HG02973 (cell line): ENCODE measurements around the gene CCDC188.
"Not testable (repeated sequence)": the region's sequence is repeated elsewhere in the genome, so short reads cannot be mapped to it uniquely, and the experiment has no call there.

Experiments used
- ATAC-seq: cut with Tn5 transposase; IDR thresholded peaks from one replicate; pipeline ENCODE4 v1.9.1; 2021; ENCODE audit warnings: moderate library complexity; ENCODE audit not compliant: unreplicated experiment

Gene CCDC188

GRCh38 chr22:20171288-20172140 lies 20.7 kb upstream of the CCDC188 start:
- ATAC-seq = no peak

GRCh38 chr22:20170170-20170569 lies 19.3 kb upstream of the CCDC188 start:
- ATAC-seq = no peak

GRCh38 chr22:20169253-20169822 lies 18.5 kb upstream of the CCDC188 start:
- no peak for ATAC-seq

DNA sequence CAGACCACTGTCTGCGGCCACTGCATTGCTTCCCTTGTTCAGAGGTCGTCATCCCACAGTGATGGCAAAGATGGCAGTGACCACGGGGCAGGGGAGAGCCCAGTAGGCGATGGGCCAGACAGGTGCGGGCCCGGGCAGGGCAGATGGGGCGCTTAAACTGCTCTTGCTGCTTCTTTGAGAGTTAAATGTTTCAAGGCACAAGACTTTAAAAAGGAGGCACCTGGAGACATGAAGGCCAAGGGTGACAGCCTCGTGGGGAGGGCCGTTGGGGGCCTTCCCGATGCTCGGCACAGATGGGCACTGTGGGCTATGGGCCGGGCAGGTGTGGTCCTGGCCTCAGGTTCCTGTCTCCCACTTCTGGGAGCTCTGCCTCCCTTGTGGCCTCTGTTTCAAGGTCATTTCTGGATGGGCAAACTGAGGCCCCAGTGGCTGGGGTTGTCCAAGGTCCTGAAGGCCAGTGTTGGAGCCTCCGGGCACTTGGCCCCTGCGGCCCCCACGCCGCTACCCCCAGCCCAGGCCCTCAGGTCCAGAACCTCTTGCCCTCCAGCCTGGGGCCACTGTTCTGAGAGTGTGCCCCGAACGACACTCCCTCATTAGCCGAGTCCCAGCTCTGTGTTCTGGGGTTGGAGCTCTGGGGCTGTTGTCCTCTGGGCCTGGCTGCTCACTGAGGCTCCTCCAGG lies 16.9 kb upstream of the CCDC188 start:
- no peak for ATAC-seq

DNA sequence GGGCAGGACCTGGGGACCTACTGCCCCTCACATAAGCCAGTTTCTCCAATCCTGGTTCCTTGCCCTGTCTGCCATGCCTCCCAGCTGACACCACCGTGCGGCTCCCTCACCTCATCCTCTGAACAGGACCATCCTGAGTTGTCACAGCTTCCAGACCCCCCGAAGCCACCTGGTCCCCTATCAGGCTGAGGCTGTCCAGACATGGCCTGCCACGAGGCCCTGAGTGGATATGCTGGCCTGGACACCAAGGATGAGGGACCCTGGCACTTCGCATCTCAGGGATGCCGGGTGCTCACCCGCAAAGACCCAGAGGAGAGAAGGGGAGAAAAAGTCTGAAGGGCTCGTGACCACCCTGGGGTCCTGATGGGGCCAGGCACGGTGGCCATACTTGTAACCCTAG lies 15.8 kb upstream of the CCDC188 start:
- ATAC-seq = no peak

- no peak for ATAC-seq
Observed at GRCh38 chr22:20165913-20166312, 15.1 kb upstream of the CCDC188 start.

DNA sequence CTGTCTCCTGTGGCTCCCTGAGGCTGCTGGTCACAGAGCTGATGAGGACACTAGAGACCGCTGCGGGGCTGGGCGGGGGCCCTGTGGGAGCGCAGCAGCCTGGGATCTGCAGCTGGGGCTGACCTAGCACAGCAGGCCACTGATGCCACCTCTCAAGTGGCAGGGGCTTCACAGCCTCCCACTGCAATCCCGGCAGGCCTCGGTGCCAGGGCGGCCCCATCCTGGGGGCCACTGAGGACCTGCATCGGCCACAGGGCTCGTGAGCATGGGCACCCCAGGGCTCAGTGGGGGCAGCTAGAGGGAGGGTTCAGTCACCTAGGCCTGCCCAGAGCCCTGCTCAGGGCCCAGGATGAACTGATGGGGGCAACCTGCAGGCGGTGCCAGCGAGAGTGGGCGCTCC lies 14.6 kb upstream of the CCDC188 start:
- ATAC-seq = no peak

- no peak for ATAC-seq
Observed at GRCh38 chr22:20164863-20165262, 14.0 kb upstream of the CCDC188 start.

DNA sequence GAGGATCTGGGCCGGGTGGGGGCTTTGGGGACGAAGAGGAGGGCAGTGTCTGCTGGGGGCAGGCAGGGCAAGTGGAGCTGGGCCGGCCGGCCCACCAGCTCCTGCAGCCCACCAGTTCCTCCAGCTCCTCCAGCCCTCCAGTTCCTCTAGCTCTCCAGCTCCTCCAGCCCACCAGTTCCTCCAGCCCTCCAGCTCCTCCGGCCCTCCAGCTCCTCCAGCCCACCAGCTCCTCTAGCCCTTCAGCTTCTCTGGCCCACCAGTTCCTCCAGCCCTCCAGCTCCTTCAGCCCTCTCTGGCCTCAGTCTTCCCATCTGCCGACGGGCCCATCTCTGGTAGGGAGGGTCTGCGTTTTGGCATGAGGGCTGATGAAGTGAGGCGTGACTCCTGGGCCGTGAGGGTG lies 9.2 kb upstream of the CCDC188 start:
- no peak for ATAC-seq

DNA sequence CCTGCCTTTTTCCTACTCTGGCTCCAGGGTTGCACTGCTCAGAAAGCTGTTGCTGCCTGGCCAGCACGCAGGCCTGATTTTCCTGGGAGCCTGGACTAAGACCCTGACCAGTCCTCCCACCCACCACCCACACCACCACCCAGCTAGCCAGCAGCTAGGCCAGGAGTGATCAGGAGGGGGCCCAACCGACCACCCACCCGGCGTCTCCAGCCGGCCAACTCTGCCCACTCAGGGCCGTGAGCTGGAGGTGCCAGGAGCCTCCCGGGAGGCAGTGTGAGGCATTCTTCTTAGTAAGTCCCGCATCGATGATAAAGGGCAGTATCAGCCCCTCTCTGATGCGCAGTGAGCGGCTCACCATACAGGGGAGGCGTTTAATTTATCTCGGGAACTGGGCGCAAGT lies 8.7 kb upstream of the CCDC188 start:
- not testable (repeated sequence) for ATAC-seq

DNA sequence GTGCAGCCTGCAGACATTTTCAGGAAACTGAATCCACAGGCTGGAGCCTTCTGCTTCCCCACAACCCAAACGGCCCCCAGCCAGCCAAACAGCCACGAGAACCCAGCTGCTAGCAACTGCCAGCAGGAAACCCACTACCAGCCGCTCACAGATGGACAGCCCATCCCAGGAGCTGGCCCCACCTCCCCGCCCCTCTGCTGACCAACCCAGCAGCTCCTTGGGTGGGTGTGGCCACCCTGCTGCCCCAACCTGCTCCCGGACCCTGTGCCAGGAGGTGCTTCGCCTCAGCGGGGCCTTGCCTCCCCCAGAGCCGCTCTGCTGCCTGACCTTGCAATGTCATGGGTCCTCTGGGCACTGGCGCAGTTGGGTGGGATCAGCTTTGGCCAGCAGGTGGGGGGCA lies 8.2 kb upstream of the CCDC188 start:
- no peak for ATAC-seq

DNA sequence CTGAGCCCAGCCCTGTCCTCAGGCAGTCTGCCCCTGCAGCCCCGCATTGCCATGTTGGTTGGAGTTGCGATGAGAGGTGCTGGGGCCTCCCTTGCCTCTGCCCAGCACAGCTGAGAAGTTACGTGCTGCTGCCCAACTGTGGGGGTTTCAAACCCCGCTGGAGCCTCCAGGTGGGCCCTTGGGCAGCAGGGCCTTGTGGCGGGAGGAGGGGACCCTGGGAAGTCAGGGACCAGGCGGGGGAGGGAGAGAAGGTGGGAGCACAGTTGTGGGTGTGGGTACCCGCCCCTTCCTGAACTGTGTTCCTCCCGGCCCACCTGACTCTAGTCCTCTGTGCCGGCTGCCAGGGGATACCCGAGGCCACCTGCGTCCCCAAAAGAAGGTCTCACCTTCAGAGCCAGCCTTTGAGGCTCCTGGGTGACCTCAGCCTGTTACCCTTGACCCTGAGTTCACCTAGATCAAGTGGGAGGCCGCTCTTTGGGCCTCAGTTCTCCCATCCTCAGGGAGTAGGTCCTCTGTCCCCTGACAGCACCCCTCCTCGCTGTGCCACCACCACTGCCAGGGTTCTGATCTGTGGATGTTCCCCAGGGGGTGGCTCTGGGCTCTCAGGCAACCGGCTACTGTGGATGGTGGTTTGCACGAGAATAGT lies 7.7 kb upstream of the CCDC188 start:
- no peak for ATAC-seq

DNA sequence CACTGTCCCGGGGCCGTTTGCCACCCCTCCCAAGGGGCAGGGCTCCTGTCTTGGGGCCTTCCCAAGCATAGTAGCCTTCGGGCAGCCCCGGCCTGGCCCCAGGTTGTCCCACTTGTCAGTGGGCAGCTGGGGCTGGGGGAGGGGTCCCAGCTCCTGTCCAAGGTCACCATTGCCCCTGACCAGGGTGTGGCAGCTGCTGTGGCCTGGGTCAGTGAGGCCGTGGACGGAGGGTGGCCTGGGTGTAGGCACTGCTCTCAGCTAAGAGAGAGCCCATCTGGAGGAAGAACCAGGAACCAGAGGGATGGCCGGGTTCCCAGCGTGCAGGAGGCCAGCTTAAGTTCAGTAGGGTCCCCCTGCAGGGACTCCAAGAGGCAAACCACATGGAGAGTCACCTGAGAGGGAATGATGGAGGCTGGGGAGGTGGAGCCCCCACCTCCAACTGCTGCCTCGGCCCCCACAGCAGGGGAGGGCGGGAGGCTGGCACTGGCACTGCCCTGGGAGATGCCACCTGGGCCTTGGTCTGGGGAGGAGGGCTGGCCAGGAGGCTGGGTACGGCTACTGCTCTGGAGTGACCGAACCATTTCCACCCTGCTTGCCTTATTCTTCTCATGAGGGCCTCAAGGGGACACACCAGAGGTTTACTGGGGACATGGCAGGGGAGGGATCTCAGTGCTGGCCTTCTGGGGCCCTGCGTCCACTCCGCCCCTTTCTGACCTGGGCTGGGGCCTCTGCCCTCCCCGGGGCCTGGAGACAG lies 6.8 kb upstream of the CCDC188 start:
- no peak for ATAC-seq

GRCh38 chr22:20156611-20157429 lies 6.0 kb upstream of the CCDC188 start:
- no peak for ATAC-seq

DNA sequence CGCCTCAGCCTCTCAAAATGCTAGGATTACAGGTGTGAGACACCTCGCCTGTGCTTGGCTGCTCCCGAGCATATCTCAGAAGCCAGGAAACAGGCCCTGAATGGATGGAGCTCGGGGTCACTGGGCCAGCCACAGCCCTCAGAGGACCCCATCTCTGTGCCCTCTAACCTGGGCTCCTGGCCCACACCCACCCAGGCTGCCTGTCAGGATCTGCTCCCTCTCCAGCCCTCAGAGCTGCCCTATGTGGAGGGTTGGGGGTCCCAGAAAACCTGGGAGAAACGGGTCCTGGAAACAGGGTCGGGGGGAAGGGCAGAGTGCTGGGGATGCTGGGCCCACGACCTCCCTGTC lies 5.2 kb upstream of the CCDC188 start:
- ATAC-seq = no peak

GRCh38 chr22:20155330-20156041 lies 4.6 kb upstream of the CCDC188 start:
- no peak for ATAC-seq

- ATAC-seq = no peak
Observed at GRCh38 chr22:20154602-20155187, 3.8 kb upstream of the CCDC188 start.

DNA sequence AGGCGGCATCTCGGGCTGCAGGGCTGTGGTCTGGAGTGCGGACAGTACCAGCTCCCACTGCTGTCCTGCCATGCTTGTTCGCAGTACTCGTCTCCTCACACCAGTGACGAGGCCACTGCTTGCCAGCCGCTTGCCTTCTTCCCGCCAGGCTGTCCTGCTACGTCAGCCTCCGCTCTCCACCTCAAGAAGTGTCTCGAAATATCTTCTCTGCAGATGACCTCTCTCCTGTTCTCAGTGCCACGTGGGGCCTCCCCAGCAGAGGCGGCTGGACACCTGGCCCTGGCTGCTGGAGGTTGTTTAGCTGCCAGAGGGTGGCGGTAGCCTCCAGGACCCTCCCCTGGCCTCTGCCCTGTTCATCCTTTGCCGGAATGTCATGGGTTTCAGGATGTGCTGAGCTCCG lies 3.1 kb upstream of the CCDC188 start:
- ATAC-seq = no peak

DNA sequence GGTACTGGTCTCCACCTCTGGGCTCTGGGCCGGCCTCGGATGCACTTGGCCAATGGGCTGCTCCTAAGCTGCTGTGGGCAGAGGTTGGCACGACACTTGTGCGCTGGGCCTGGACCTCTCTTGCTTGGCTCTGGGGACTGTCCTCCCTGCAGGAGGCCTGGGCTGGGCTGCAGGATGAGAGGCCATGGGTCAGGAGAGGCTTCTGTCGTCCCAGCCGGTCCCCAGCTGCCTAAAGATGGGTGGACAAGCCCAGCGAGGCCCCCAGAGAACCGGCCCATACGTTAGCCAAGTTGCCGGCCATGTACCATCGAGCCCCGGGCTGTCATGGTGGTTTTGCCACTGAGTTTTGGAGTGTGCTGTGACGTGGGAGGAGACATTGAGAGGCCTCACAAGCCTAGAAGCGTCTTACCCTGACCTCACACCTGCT lies 1.6 kb upstream of the CCDC188 start:
- no peak for ATAC-seq
